DND-41 (cell line): ENCODE measurements around the gene GMFB.

ENCODE experiments used
- ATAC-seq: fragments of 200-7000 bp; cut with Tn5 transposase; 3 replicates; pipeline ENCODE4 v1.9.1; 2021; ENCODE audit warnings: low read depth; ENCODE audit not compliant: insufficient read depth
- DNase-seq: peaks from one replicate; pipeline ENCODE4 v3.0.0-alpha.2; 2020
- H2AFZ ChIP-seq: 2 replicates; pipeline ENCODE4 v1.6.0; 2012; ENCODE audit warnings: low read depth, low read length
- H3K27ac ChIP-seq: 2 replicates; pipeline ENCODE4 v1.5.1; 2012; ENCODE audit warnings: low read length, inconsistent platforms
- H3K27me3 ChIP-seq: fragments of 200-600 bp; sonication (generic); 2 replicates; pipeline ENCODE4 v1.6.0; 2012; ENCODE audit warnings: low read length, mild to moderate bottlenecking, inconsistent platforms; ENCODE audit not compliant: insufficient read depth, poor library complexity
- H3K36me3 ChIP-seq: 2 replicates; pipeline ENCODE4 v1.5.1; 2012; ENCODE audit warnings: low read length, inconsistent platforms; ENCODE audit not compliant: insufficient read depth
- H3K4me1 ChIP-seq: 2 replicates; pipeline ENCODE4 v1.5.1; 2012; ENCODE audit warnings: mild to moderate bottlenecking, low read length; ENCODE audit not compliant: insufficient read depth
- H3K4me2 ChIP-seq: 2 replicates; pipeline ENCODE4 v1.6.0; 2012; ENCODE audit warnings: mild to moderate bottlenecking, moderate library complexity, low read length, inconsistent platforms; ENCODE audit not compliant: insufficient read depth
- H3K4me3 ChIP-seq, 2 experiments: fragments of 200-600 bp in 1 of 2; shearing (Covaris generic) in 1 of 2; 2 replicates each; pipeline ENCODE4 v1.5.1; 2012 to 2016; ENCODE audit warnings: inconsistent platforms in 2 of 2, low read length in 2 of 2, mild to moderate bottlenecking in 2 of 2, low read depth in 1 of 2, moderate library complexity in 1 of 2
- H3K79me2 ChIP-seq: 2 replicates; pipeline ENCODE4 v1.6.0; 2012; ENCODE audit warnings: low read length, inconsistent platforms; ENCODE audit not compliant: insufficient read depth
- H3K9ac ChIP-seq: 2 replicates; pipeline ENCODE4 v1.6.0; 2012; ENCODE audit warnings: low read depth, mild to moderate bottlenecking, inconsistent platforms, low read length, moderate library complexity
- H3K9me3 ChIP-seq: 2 replicates; pipeline ENCODE4 v1.5.1; 2012; ENCODE audit warnings: low read length, moderate library complexity, mild to moderate bottlenecking, inconsistent platforms; ENCODE audit not compliant: insufficient read depth, severe bottlenecking
- H4K20me1 ChIP-seq: 2 replicates; pipeline ENCODE4 v1.6.0; 2012; ENCODE audit warnings: low read length; ENCODE audit not compliant: insufficient read depth
- CTCF ChIP-seq: IDR thresholded peaks from 2 replicates; pipeline ENCODE4 v1.5.1; 2012; ENCODE audit warnings: borderline replicate concordance, low read length, moderate library complexity, mild to moderate bottlenecking; ENCODE audit not compliant: poor library complexity, severe bottlenecking; ENCODE audit errors: extremely low read depth
- EZH2 ChIP-seq: IDR thresholded peaks from 3 replicates; pipeline ENCODE4 v1.6.1; 2012; ENCODE audit warnings: borderline replicate concordance, low read depth, mild to moderate bottlenecking, moderate library complexity, low read length, inconsistent platforms; ENCODE audit not compliant: severe bottlenecking

Gene GMFB

GRCh38 chr14:54427871-54428270, 60.9 kb downstream of the GMFB start:
- no peak for TF ChIP-seq EZH2
- no peak for TF ChIP-seq CTCF
- no peak overlapping the region for H3K4me2 ChIP-seq
- H3K4me3 ChIP-seq = no peak overlapping the region
- H3K79me2 ChIP-seq = peaks cover 36% of the 10 kb centered on the region
- ATAC-seq (no peak), DNase-seq (no peak)
- no peaks in the 10 kb centered on the region for H3K9me3 ChIP-seq
- H3K36me3 ChIP-seq = peaks cover 94% of the 10 kb centered on the region
- H4K20me1 ChIP-seq = peaks cover 14% of the 10 kb centered on the region; the same call in 1 of the 2 replicates
- H3K9ac ChIP-seq = no peak overlapping the region
- H2AFZ ChIP-seq = no peak overlapping the region
- H3K27ac ChIP-seq = no peak overlapping the region
- no peaks in the 10 kb centered on the region for H3K4me1 ChIP-seq
- H3K27me3 ChIP-seq = no peaks in the 10 kb centered on the region

DNA sequence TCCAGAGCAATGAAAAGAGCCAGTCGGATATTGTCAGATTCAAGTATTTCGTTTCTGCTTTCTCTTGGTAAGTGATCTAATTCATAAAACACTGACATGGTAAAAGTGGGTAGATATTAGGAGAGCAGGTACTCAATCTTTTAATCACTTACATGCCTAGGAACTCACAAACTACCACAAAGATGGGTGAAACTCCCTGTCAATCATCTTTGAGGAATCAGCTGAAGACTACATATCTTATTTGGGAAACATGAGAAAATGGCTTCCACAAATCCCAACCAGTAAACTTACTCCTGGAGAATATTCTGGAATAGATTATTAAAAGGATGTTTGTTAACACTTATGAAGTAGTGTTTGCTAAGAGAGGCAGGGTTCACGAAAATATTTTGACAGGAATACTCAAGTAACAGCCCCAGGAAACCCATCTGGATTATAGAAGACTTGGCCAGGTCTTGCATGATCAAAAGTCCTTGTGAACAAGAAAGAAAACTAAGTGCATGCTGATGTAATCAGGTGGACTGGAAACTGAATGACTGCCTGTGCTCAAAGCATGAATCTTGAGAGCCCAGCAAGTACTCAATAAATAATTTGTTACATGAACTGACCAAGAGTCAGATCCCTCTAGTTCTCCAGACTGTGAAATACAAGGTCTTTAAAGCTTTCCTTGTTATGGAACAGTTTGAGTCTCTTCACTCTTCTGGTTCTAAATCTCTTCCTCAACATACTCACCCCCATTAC, 63.1 kb downstream of the GMFB start:
- Histone ChIP-seq H3K27me3 (no peaks in the 10 kb centered on the region), H3K36me3 (peaks cover 90% of the 10 kb centered on the region), H4K20me1 (peaks cover 10% of the 10 kb centered on the region; the same call in 1 of the 2 replicates), H2AFZ (no peak overlapping the region), H3K4me1 (no peaks in the 10 kb centered on the region), H3K4me2 (no peak overlapping the region), H3K79me2 (peaks cover 14% of the 10 kb centered on the region), H3K9ac (no peak overlapping the region), H3K9me3 (no peaks in the 10 kb centered on the region), H3K4me3 (no peak overlapping the region), H3K27ac (no peak overlapping the region)
- DNase-seq (no peak), ATAC-seq (no peak)
- no peak for TF ChIP-seq CTCF
- no peak for TF ChIP-seq EZH2

GRCh38 chr14:54425068-54425467, 63.7 kb downstream of the GMFB start:
- H3K36me3 ChIP-seq = peaks cover 90% of the 10 kb centered on the region
- H3K79me2 ChIP-seq = peaks cover 8% of the 10 kb centered on the region
- no peaks in the 10 kb centered on the region for H3K9me3 ChIP-seq
- H3K4me1 ChIP-seq = no peaks in the 10 kb centered on the region
- H3K27me3 ChIP-seq = no peaks in the 10 kb centered on the region
- DNase-seq (no peak), ATAC-seq (no peak)
- no peak overlapping the region for H3K4me3 ChIP-seq
- H3K9ac ChIP-seq = no peak overlapping the region
- no peak overlapping the region for H3K4me2 ChIP-seq
- no peak for TF ChIP-seq EZH2
- no peak for TF ChIP-seq CTCF
- no peak overlapping the region for H2AFZ ChIP-seq
- no peak overlapping the region for H3K27ac ChIP-seq
- peaks cover 8% of the 10 kb centered on the region; the same call in 1 of the 2 replicates for H4K20me1 ChIP-seq
